Gastrocnemius medialis (tissue), 4 donors: ENCODE measurements around the gene P4HTM. TPM values are rescaled to one million over a fixed set of nuclear protein-coding genes. Genes with fewer than 3 reads are reported as not detected.

Experiments
- ATAC-seq, 2 donors: fragments of 150-250 bp; one replicate each; pipeline ENCODE4 v1.9.1; 2016
- DNase-seq, 2 donors: peaks; one replicate each; pipeline ENCODE4 v3.0.0-alpha.2; 2019
- H3K27ac ChIP-seq, 4 donors: fragments of 200-600 bp; sonication (generic); 1 replicate in 1 of 4; 2 replicates in 3 of 4; pipeline ENCODE4 v1.5.1; 2016 to 2018; ENCODE audit warnings: mild to moderate bottlenecking in 2 of 4, moderate library complexity in 1 of 4
- H3K27me3 ChIP-seq, 3 donors: fragments of 200-600 bp; sonication (generic) in 2 of 3; 1 replicate in 1 of 3; 2 replicates in 2 of 3; pipeline versions ENCODE4 v1.5.1 to v1.6.0; 2016 to 2019; ENCODE audit warnings: mild to moderate bottlenecking in 1 of 3, moderate library complexity in 1 of 3
- H3K36me3 ChIP-seq, 2 donors: fragments of 200-600 bp; sonication (generic) in 1 of 2; one replicate each; pipeline ENCODE4 v1.5.1; 2017 to 2018
- H3K4me1 ChIP-seq, 2 donors: fragments of 200-600 bp; sonication (generic) in 1 of 2; one replicate each; pipeline ENCODE4 v1.5.1; 2016 to 2017; ENCODE audit warnings: mild to moderate bottlenecking in 2 of 2
- H3K4me3 ChIP-seq, 4 donors: fragments of 200-600 bp; sonication (generic) in 3 of 4; 1 replicate in 1 of 4; 2 replicates in 3 of 4; pipeline ENCODE4 v1.5.1; 2016 to 2019; ENCODE audit warnings: mild to moderate bottlenecking in 2 of 4
- H3K9me3 ChIP-seq, 3 donors: fragments of 200-600 bp; sonication (generic) in 2 of 3; 1 replicate in 1 of 3; 2 replicates in 2 of 3; pipeline ENCODE4 v1.5.1; 2016 to 2019
- CTCF ChIP-seq, 5 experiments: fragments of 450-650 bp in 3 of 5; fragments of 200-600 bp in 2 of 5; sonication (generic) in 2 of 5; IDR thresholded peaks in 4 of 5; conservative IDR thresholded peaks in 1 of 5; 1 replicate in 4 of 5; 2 replicates in 1 of 5; pipeline ENCODE4 v1.5.1; 2016 to 2019; ENCODE audit warnings: antibody characterized with exemption in 5 of 5, mild to moderate bottlenecking in 3 of 5, moderate library complexity in 3 of 5
- POLR2A ChIP-seq, 2 donors: fragments of 450-650 bp; IDR thresholded peaks; one replicate each; pipeline ENCODE4 v1.6.1; 2017; ENCODE audit warnings: antibody characterized with exemption in 2 of 2, mild to moderate bottlenecking in 2 of 2, moderate library complexity in 2 of 2
- in situ Hi-C, 4 donors: fragments of 200-750 bp; cut with MboI; loops; one replicate each; pipeline versions ENCODE4 v1.15.0 to v1.8.0; 2017; ENCODE audit warnings: low sequenced_read_pairs in 4 of 4
- intact Hi-C: fragments of 100-400 bp; cut with DNase I; formaldehyde crosslinking; loops from one replicate; pipeline ENCODE4 v1.15.1; 2023; ENCODE audit warnings: low total_unique reads
- total RNA-seq, 4 donors: library from RNA; depleted of rRNA; stranded (reverse); fragments of >200 nt; gene quantifications; one replicate each; pipeline versions ENCODE4 v1.1.0 to v1.2.3, GENCODE V29; 2016

Gene P4HTM
- total RNA-seq, 4 donors from 2014 or later = 13.6 to 21.7 (median 20.3) TPM

GRCh38 chr3:48962340-48962739 is 27.7 kb upstream of the P4HTM start:
- intact Hi-C loops (no loop called here), in situ Hi-C loops (no loop called here)
- ATAC-seq (no peak), DNase-seq (no peak)
- Histone ChIP-seq H3K4me3 (no peak overlapping the region), H3K27ac (no peak overlapping the region), H3K4me1 (peaks cover 17 to 20% of the 10 kb centered on the region in 2 donors), H3K36me3 (peaks cover 0 to 46% of the 10 kb centered on the region in 2 donors), H3K27me3 (no peaks in the 10 kb centered on the region), H3K9me3 (no peaks in the 10 kb centered on the region)
- TF ChIP-seq CTCF (IDR thresholded peaks at IDR 0.05 in 4 of 5, conservative IDR thresholded peaks at IDR 0.05 in 1 of 5) = no peak
- no peak for TF ChIP-seq POLR2A (IDR thresholded peaks at IDR 0.05)

- no peak for TF ChIP-seq CTCF (IDR thresholded peaks at IDR 0.05 in 4 of 5, conservative IDR thresholded peaks at IDR 0.05 in 1 of 5)
- TF ChIP-seq POLR2A (IDR thresholded peaks at IDR 0.05) = no peak
- H3K4me3 ChIP-seq = no peak overlapping the region
- no peak for DNase-seq
- in situ Hi-C loops = no loop called here
- intact Hi-C loops = no loop called here
- H3K27me3 ChIP-seq = no peaks in the 10 kb centered on the region
- ATAC-seq = no peak
- peaks cover 19 to 21% of the 10 kb centered on the region in 2 donors for H3K4me1 ChIP-seq
- no peaks in the 10 kb centered on the region for H3K9me3 ChIP-seq
- peaks cover 0 to 48% of the 10 kb centered on the region in 2 donors for H3K36me3 ChIP-seq
- no peak overlapping the region for H3K27ac ChIP-seq
Observed at GRCh38 chr3:48962939-48963338, 27.1 kb upstream of the P4HTM start.

DNA sequence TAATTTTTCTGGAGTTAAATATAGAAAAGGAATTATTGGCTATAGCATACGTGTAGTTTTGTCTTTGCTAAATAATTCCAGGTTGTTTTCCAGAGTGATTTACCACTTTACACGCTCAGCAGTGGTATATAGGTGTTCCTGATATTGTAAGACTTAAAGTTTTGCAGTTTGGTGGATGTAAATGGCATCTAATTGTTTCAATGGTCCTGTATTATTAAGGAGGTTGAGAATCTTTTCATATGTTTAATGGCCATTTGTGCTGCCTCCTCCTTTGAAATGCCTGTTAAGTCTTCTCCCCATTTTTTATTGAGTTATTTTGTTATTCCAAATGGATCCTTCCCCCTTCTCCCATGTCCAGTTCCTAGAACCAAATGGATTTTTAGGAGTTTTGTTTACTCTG is 26.4 kb upstream of the P4HTM start:
- Histone ChIP-seq H3K27me3 (no peaks in the 10 kb centered on the region), H3K4me1 (peaks cover 19 to 21% of the 10 kb centered on the region in 2 donors), H3K9me3 (no peaks in the 10 kb centered on the region), H3K27ac (no peak overlapping the region), H3K36me3 (peaks cover 0 to 50% of the 10 kb centered on the region in 2 donors), H3K4me3 (no peak overlapping the region)
- ATAC-seq = no peak
- TF ChIP-seq POLR2A (IDR thresholded peaks at IDR 0.05) (no peak), CTCF (IDR thresholded peaks at IDR 0.05 in 4 of 5, conservative IDR thresholded peaks at IDR 0.05 in 1 of 5) (no peak)
- intact Hi-C loops (no loop called here), in situ Hi-C loops (no loop called here)
- no peak for DNase-seq

- Histone ChIP-seq H3K4me1 (peaks cover 16 to 21% of the 10 kb centered on the region in 2 donors), H3K9me3 (no peaks in the 10 kb centered on the region), H3K27me3 (no peaks in the 10 kb centered on the region), H3K36me3 (peaks cover 0 to 74% of the 10 kb centered on the region in 2 donors), H3K27ac (peak overlapping the region; percentile 19 to 72 (median 40)), H3K4me3 (no peak overlapping the region)
- DNase-seq (no peak), ATAC-seq (peak in 1 of 2 donors; percentile 24)
- in situ Hi-C loops = no loop called here
- intact Hi-C loops = no loop called here
- TF ChIP-seq POLR2A (IDR thresholded peaks at IDR 0.05) = no peak
- TF ChIP-seq CTCF (IDR thresholded peaks at IDR 0.05 in 4 of 5, conservative IDR thresholded peaks at IDR 0.05 in 1 of 5) = no peak
Observed at GRCh38 chr3:48966367-48966766, 23.7 kb upstream of the P4HTM start.

GRCh38 chr3:48966876-48967361 is 23.1 kb upstream of the P4HTM start:
- in situ Hi-C loops (no loop called here), intact Hi-C loops (no loop called here)
- TF ChIP-seq POLR2A (IDR thresholded peaks at IDR 0.05) = no peak
- TF ChIP-seq CTCF (IDR thresholded peaks at IDR 0.05 in 4 of 5, conservative IDR thresholded peaks at IDR 0.05 in 1 of 5) = no peak
- DNase-seq (peak in 1 of 2 donors; percentile 74), ATAC-seq (peak; percentile 62 to 85)
- Histone ChIP-seq H3K27me3 (no peaks in the 10 kb centered on the region), H3K9me3 (no peaks in the 10 kb centered on the region), H3K4me3 (no peak overlapping the region), H3K27ac (peak overlapping the region; percentile 19 to 72 (median 40)), H3K4me1 (peaks cover 15 to 21% of the 10 kb centered on the region in 2 donors), H3K36me3 (peaks cover 0 to 80% of the 10 kb centered on the region in 2 donors)
